Adrenal gland (tissue), 12 donors: ENCODE data around the gene ANKRD6. TPM values are rescaled to one million over a fixed set of nuclear protein-coding genes. Genes with fewer than 3 reads are reported as not detected.
A peak's percentile ranks its signal among the peaks of the same experiment; 100 is the strongest.

ENCODE experiments used
- DNase-seq, 7 donors: peaks; one replicate each; pipeline ENCODE4 v3.0.0-alpha.2; 2019 to 2020
- H3K27ac ChIP-seq, 5 donors: fragments of 200-600 bp; sonication (generic) in 4 of 5; 1 replicate in 3 of 5; 2 replicates in 2 of 5; pipeline versions ENCODE4 v1.5.1 to v1.8.0; 2016 to 2020; ENCODE audit warnings: mild to moderate bottlenecking in 1 of 5
- H3K27me3 ChIP-seq: fragments of 200-600 bp; 2 replicates; pipeline ENCODE4 v1.8.0; 2021
- H3K36me3 ChIP-seq, 2 donors: fragments of 200-600 bp; replicated peaks in 1 of 2; 1 replicate in 1 of 2; 2 replicates in 1 of 2; pipeline versions ENCODE4 v1.5.1 to v1.8.0; 2018 to 2022
- H3K4me1 ChIP-seq, 2 donors: fragments of 200-600 bp; replicated peaks in 1 of 2; 1 replicate in 1 of 2; 2 replicates in 1 of 2; pipeline versions ENCODE4 v1.5.1 to v1.8.0; 2018 to 2021
- H3K4me3 ChIP-seq, 4 donors: fragments of 200-600 bp; sonication (generic) in 3 of 4; one replicate each; pipeline ENCODE4 v1.5.1; 2016 to 2018
- H3K9me3 ChIP-seq, 3 donors: fragments of 200-600 bp; sonication (generic) in 1 of 3; replicated peaks in 1 of 3; 1 replicate in 2 of 3; 2 replicates in 1 of 3; pipeline versions ENCODE4 v1.5.1 to v1.8.0; 2016 to 2021
- CTCF ChIP-seq, 6 experiments: fragments of 450-650 bp in 4 of 6; fragments of 200-600 bp in 2 of 6; sonication (generic) in 1 of 6; IDR thresholded peaks; 1 replicate in 5 of 6; 2 replicates in 1 of 6; pipeline versions ENCODE4 v1.5.1 to v1.8.0; 2016 to 2021; ENCODE audit warnings: antibody characterized with exemption in 6 of 6, mild to moderate bottlenecking in 2 of 6, moderate library complexity in 1 of 6
- POLR2A ChIP-seq, 2 donors: fragments of 450-650 bp; IDR thresholded peaks; one replicate each; pipeline ENCODE4 v1.6.1; 2017; ENCODE audit warnings: antibody characterized with exemption in 2 of 2, mild to moderate bottlenecking in 2 of 2, moderate library complexity in 1 of 2
- WGBS, 4 donors: extraction: QIAGEN DNeasy Blood & Tissue Kit in 2 of 4; methylation state at CpG; one replicate each; pipeline versions ENCODE4 v1.1.5 to v1.1.7; 2013 to 2017; 5-methylcytosine and 5-hydroxymethylcytosine counted together
- intact Hi-C, 2 donors: fragments of 100-400 bp; cut with DNase I; formaldehyde crosslinking; loops; one replicate each; pipeline versions ENCODE4 v1.14.1 to v1.15.0; 2022 to 2023
- polyA plus RNA-seq, 3 donors: library from polyadenylated mRNA; stranded (reverse); fragments of 200-250 nt in 2 of 3; fragments of 350-450 nt in 1 of 3; fragmentation: Illumina TruSeq in 1 of 3; extraction: RNeasy Lipid Tissue Mini Kit (QIAGEN cat#74804) in 1 of 3; gene quantifications; one replicate each; pipeline ENCODE4 v1.2.3, GENCODE V29; 2013 to 2014
- total RNA-seq, 9 donors: library from RNA; depleted of rRNA in 4 of 9; stranded (reverse); fragments of >200 nt in 4 of 9; fragments of 120-200 nt in 1 of 9; fragmentation: NEBNext Ultra II Directional in 1 of 9; extraction: Animal tissue kit (Norgen Biotek cat#: 25700) in 1 of 9; gene quantifications; one replicate each; pipeline versions ENCODE4 v1.1.0 to v1.2.4, GENCODE V29; 2013 to 2023
- donor health status: healthy with polysubstance abuse.
- donor health status: Bipolar disorder and iron deficiency.
- donor health status: DM: yes; HTN: yes; CAD: no.
- donor health status: DM: no; HTN: no; CAD: no.
- donor health status: DM: no; HTN: no; CAD: no.
- donor health status: DM: yes; HTN: yes; CAD: no.

Gene ANKRD6
- total and polyA plus RNA-seq, 12 donors: 2.8 to 16.6 (median 7.7) TPM

DNA sequence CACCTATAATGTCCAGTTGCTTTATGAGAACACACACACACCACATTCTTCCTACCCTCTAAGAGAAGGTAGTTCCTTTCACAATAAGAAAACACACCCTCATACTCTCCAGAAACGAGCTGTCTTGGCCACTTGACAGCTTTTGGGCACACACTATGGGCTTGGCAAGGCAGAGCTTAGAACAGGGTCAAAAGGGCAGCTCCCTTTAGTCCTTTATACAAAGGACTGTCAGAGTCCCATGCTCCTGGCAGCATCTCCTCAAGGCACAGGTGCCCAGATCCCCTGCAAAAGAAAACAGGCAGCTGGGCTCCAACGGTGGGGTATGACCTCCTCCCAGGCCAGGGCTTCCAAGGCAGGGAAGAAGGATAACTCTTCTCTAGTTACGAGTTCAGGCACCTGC lies 210.5 kb downstream of the ANKRD6 start:
- peak in 1 of 7 donors; percentile 8 for DNase-seq
- Histone ChIP-seq H3K9me3 (no peaks in the 10 kb centered on the region), H3K4me1 (peaks cover 0 to 9% of the 10 kb centered on the region in 2 donors), H3K27me3 (no peaks in the 10 kb centered on the region), H3K36me3 (peaks cover 0 to 50% of the 10 kb centered on the region in 2 donors), H3K27ac (no peak overlapping the region), H3K4me3 (no peak overlapping the region)
- TF ChIP-seq POLR2A (IDR thresholded peaks at IDR 0.05): no peak
- no peak for TF ChIP-seq CTCF (IDR thresholded peaks at IDR 0.05)
- WGBS, 4 donors: 55 to 90% (median 62%) methylated on average over 2 to 3 of the region's 3 CpGs
- intact Hi-C loops: no loop called here

- Histone ChIP-seq H3K4me1 (no peaks in the 10 kb centered on the region), H3K36me3 (peaks cover 0 to 50% of the 10 kb centered on the region in 2 donors)
Measured at GRCh38 chr6:89644864-89645263, 211.9 kb downstream of the ANKRD6 start.

DNA sequence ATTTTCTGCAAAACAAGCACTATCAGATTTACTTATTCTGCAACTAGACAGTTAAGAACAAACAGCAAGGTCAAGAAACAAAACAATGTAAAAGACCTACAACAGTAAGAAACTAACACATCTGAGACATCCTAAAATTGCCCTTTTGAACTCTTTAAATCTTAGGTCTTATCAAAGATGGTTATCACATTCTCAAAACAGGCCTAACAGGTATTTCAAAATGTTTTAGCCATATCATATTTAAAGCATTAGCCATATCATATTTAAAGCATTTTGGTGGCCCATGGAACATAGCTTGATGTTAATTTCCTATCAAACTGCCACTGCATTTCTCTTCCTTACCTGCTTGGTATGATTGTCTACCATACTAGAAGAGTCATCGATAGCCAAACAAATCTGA lies 216.7 kb downstream of the ANKRD6 start:
- Histone ChIP-seq H3K9me3 (no peaks in the 10 kb centered on the region), H3K27ac (no peak overlapping the region), H3K36me3 (peaks cover 0 to 61% of the 10 kb centered on the region in 2 donors), H3K4me3 (no peak overlapping the region), H3K27me3 (no peaks in the 10 kb centered on the region), H3K4me1 (no peaks in the 10 kb centered on the region)
- intact Hi-C loops: no loop called here
- WGBS, 4 donors: 91 to 100% (median 95%) methylated on average over 1 of the region's 1 CpG
- DNase-seq: no peak
- TF ChIP-seq CTCF (IDR thresholded peaks at IDR 0.05) (no peak), POLR2A (IDR thresholded peaks at IDR 0.05) (no peak)

More at GRCh38 chr6:89644864-89645263, 211.9 kb downstream of the ANKRD6 start:
- Histone ChIP-seq H3K27me3 (no peaks in the 10 kb centered on the region), H3K27ac (no peak overlapping the region), H3K9me3 (no peaks in the 10 kb centered on the region), H3K4me3 (no peak overlapping the region)
- intact Hi-C loops: no loop called here
- no peak for DNase-seq
- TF ChIP-seq CTCF (IDR thresholded peaks at IDR 0.05): no peak
- no peak for TF ChIP-seq POLR2A (IDR thresholded peaks at IDR 0.05)
- 82 to 95% (median 94%) methylated on average over 4 of the region's 4 CpGs for WGBS, 4 donors

DNA sequence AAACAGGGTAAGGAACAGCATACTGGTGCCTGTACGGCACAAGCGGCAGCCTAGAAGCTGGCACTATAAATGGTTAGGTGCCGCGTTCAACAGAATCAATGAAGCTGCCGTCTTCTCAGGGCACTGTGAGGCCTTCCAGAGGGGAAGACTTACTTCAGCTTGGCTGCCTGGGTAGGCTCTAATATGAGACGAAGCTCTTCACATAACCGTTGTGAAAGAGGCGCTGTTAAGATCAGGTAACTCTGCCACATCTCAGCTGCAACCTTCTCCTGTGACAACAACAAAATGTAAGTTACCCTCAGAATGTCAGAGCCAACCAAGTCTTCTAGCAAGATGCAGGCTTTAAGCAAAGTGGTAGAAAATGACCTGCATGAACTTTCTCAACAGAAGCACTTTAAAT lies 217.6 kb downstream of the ANKRD6 start:
- DNase-seq: no peak
- Histone ChIP-seq H3K4me3 (no peak overlapping the region), H3K9me3 (no peaks in the 10 kb centered on the region), H3K27ac (no peak overlapping the region), H3K27me3 (no peaks in the 10 kb centered on the region), H3K4me1 (no peaks in the 10 kb centered on the region), H3K36me3 (peaks cover 0 to 60% of the 10 kb centered on the region in 2 donors)
- 91 to 97% (median 95%) methylated on average over 8 of the region's 8 CpGs for WGBS, 4 donors
- intact Hi-C loops: no loop called here
- no peak for TF ChIP-seq POLR2A (IDR thresholded peaks at IDR 0.05)
- TF ChIP-seq CTCF (IDR thresholded peaks at IDR 0.05): no peak
